ENCODE measurements around the gene FXYD3.

DNA sequence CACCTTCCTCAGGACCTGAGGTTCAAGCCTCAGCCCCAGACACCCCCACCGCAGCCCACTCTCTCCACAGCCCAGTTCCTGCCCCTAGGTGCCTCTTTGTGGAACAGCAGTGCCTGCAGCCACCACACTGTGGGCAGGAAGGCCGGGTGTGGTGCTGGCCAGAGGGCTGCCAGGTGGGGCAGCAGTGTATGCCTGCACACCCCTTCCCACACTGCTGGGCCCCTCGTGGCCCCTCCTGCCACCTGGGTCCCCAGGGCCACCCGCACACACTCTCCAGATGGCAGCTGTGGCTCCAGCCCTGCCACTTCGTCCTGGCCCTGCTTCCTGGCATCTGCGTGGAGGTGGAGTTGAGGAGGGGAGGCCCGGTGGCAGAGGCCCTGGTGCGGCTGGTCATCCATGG, 39.0 kb upstream of the FXYD3 start:
- TF ChIP-seq, protein P1, sequence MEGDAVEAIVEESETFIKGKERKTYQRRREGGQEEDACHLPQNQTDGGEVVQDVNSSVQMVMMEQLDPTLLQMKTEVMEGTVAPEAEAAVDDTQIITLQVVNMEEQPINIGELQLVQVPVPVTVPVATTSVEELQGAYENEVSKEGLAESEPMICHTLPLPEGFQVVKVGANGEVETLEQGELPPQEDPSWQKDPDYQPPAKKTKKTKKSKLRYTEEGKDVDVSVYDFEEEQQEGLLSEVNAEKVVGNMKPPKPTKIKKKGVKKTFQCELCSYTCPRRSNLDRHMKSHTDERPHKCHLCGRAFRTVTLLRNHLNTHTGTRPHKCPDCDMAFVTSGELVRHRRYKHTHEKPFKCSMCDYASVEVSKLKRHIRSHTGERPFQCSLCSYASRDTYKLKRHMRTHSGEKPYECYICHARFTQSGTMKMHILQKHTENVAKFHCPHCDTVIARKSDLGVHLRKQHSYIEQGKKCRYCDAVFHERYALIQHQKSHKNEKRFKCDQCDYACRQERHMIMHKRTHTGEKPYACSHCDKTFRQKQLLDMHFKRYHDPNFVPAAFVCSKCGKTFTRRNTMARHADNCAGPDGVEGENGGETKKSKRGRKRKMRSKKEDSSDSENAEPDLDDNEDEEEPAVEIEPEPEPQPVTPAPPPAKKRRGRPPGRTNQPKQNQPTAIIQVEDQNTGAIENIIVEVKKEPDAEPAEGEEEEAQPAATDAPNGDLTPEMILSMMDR (IDR thresholded peaks at IDR 0.05): no peak
- TF ChIP-seq EZH2phosphoT487 (IDR thresholded peaks at IDR 0.05): no peak
